A673 (cell line): ENCODE results near the gene TECPR2.

Source experiments
- EZH2 ChIP-seq: fragments of 200-600 bp; sonication (generic); IDR thresholded peaks from 2 replicates; pipeline ENCODE4 v1.6.1; 2017; ENCODE audit warnings: borderline replicate concordance, low read depth, mild to moderate bottlenecking, mixed read lengths, antibody characterized with exemption, low read length; ENCODE audit not compliant: poor library complexity, severe bottlenecking
- TF ChIP-seq, protein P1 (sequence below): fragments of 300-800, 200-600 bp; sonication (generic); conservative IDR thresholded peaks from 2 replicates; pipeline ENCODE4 v1.5.1; 2017; ENCODE audit warnings: low read depth, mild to moderate bottlenecking, antibody characterized with exemption, low read length, moderate library complexity, mixed read lengths

GRCh38 chr14:102320033-102320660 is 42.6 kb upstream of the TECPR2 start:
- TF ChIP-seq, protein P1, sequence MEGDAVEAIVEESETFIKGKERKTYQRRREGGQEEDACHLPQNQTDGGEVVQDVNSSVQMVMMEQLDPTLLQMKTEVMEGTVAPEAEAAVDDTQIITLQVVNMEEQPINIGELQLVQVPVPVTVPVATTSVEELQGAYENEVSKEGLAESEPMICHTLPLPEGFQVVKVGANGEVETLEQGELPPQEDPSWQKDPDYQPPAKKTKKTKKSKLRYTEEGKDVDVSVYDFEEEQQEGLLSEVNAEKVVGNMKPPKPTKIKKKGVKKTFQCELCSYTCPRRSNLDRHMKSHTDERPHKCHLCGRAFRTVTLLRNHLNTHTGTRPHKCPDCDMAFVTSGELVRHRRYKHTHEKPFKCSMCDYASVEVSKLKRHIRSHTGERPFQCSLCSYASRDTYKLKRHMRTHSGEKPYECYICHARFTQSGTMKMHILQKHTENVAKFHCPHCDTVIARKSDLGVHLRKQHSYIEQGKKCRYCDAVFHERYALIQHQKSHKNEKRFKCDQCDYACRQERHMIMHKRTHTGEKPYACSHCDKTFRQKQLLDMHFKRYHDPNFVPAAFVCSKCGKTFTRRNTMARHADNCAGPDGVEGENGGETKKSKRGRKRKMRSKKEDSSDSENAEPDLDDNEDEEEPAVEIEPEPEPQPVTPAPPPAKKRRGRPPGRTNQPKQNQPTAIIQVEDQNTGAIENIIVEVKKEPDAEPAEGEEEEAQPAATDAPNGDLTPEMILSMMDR = no peak
- TF ChIP-seq EZH2 = no peak
